Prostate gland (tissue), 2 donors: Measurements from ENCODE around the gene SMYD3. TPM values are rescaled to one million over a fixed set of nuclear protein-coding genes. Genes with fewer than 3 reads are reported as not detected.

Source experiments
- DNase-seq: peaks from one replicate; pipeline ENCODE4 v3.0.0-alpha.2; 2019; ENCODE audit warnings: low spot score
- H3K27ac ChIP-seq, 2 donors: fragments of 200-600 bp; sonication (generic); 2 replicates each; pipeline ENCODE4 v1.5.1; 2017 to 2019
- H3K27me3 ChIP-seq: fragments of 200-600 bp; sonication (generic); replicated peaks from 2 replicates; pipeline ENCODE4 v1.5.1; 2019; ENCODE audit not compliant: insufficient read depth
- H3K36me3 ChIP-seq, 2 donors: fragments of 200-600 bp; sonication (generic); 1 replicate in 1 of 2; 2 replicates in 1 of 2; pipeline versions ENCODE4 v1.5.1 to v1.8.1; 2017 to 2019
- H3K4me1 ChIP-seq: fragments of 200-600 bp; sonication (generic); replicated peaks from 2 replicates; pipeline ENCODE4 v1.5.1; 2019
- H3K4me3 ChIP-seq, 2 donors: fragments of 200-600 bp; sonication (generic); 2 replicates each; pipeline ENCODE4 v1.5.1; 2017 to 2019
- H3K9me3 ChIP-seq: fragments of 200-600 bp; sonication (generic); 2 replicates; pipeline ENCODE4 v1.5.1; 2017
- CTCF ChIP-seq, 4 experiments: fragments of 200-600 bp in 2 of 4; fragments of 450-650 bp in 2 of 4; sonication (generic) in 2 of 4; IDR thresholded peaks; 1 replicate in 3 of 4; 2 replicates in 1 of 4; pipeline ENCODE4 v1.5.1; 2016 to 2019; ENCODE audit warnings: antibody characterized with exemption in 4 of 4, mild to moderate bottlenecking in 2 of 4, moderate library complexity in 2 of 4
- POLR2A ChIP-seq: fragments of 450-650 bp; IDR thresholded peaks from one replicate; pipeline ENCODE4 v1.6.1; 2016; ENCODE audit warnings: antibody characterized with exemption, mild to moderate bottlenecking
- POLR2AphosphoS5 ChIP-seq: sonication (generic); formaldehyde crosslinking; IDR thresholded peaks from one replicate; pipeline ENCODE4 v1.6.1; 2017; ENCODE audit warnings: antibody characterized with exemption
- WGBS: methylation state at CpG from one replicate; pipeline ENCODE4 v1.1.5; 2018; 5-methylcytosine and 5-hydroxymethylcytosine counted together
- intact Hi-C: fragments of 100-400 bp; cut with DNase I; formaldehyde crosslinking; loops from one replicate; pipeline ENCODE4 v1.14.2; 2022
- total RNA-seq, 2 donors: library from RNA; depleted of rRNA; stranded (reverse); fragments of >200 nt; gene quantifications; one replicate each; pipeline ENCODE4 v1.1.0, GENCODE V29; 2016

SMYD3 gene
- total RNA-seq, 2 donors from 2014 or later: 19.8 to 23.9 TPM

GRCh38 chr1:246270236-246270635, 236.8 kb downstream of the SMYD3 start:
- Histone ChIP-seq H3K9me3 (no peaks in the 10 kb centered on the region), H3K36me3 (no peaks in the 10 kb centered on the region), H3K27me3 (no peaks in the 10 kb centered on the region), H3K4me3 (no peak overlapping the region), H3K4me1 (no peaks in the 10 kb centered on the region), H3K27ac (no peak overlapping the region)
- DNase-seq: no peak
- intact Hi-C loops: no loop called here
- no peak for TF ChIP-seq POLR2AphosphoS5

GRCh38 chr1:246269466-246269865, 237.6 kb downstream of the SMYD3 start:
- H3K27me3 ChIP-seq: no peaks in the 10 kb centered on the region
- intact Hi-C loops: no loop called here
- H3K4me3 ChIP-seq: no peak overlapping the region
- no peaks in the 10 kb centered on the region for H3K9me3 ChIP-seq
- no peak for TF ChIP-seq POLR2AphosphoS5
- TF ChIP-seq POLR2A: no peak
- TF ChIP-seq CTCF (IDR thresholded peaks at IDR 0.05): no peak
- DNase-seq: no peak
- H3K27ac ChIP-seq: no peak overlapping the region
- WGBS: over 99% methylated on average over 7 of the region's 7 CpGs
- H3K36me3 ChIP-seq: no peaks in the 10 kb centered on the region
- no peaks in the 10 kb centered on the region for H3K4me1 ChIP-seq

GRCh38 chr1:246267896-246268295, 239.2 kb downstream of the SMYD3 start:
- intact Hi-C loops: no loop called here
- WGBS: 85% methylated on average over 5 of the region's 5 CpGs
- Histone ChIP-seq H3K36me3 (no peaks in the 10 kb centered on the region), H3K4me3 (no peak overlapping the region), H3K27ac (no peak overlapping the region), H3K4me1 (no peaks in the 10 kb centered on the region), H3K9me3 (no peaks in the 10 kb centered on the region), H3K27me3 (no peaks in the 10 kb centered on the region)
- DNase-seq: no peak
- TF ChIP-seq POLR2AphosphoS5 (no peak), CTCF (IDR thresholded peaks at IDR 0.05) (no peak), POLR2A (no peak)

GRCh38 chr1:246267426-246267825, 239.7 kb downstream of the SMYD3 start:
- Histone ChIP-seq H3K4me3 (no peak overlapping the region), H3K27me3 (no peaks in the 10 kb centered on the region), H3K9me3 (no peaks in the 10 kb centered on the region), H3K36me3 (no peaks in the 10 kb centered on the region), H3K27ac (no peak overlapping the region), H3K4me1 (no peaks in the 10 kb centered on the region)
- TF ChIP-seq POLR2AphosphoS5: no peak
- no peak for TF ChIP-seq POLR2A
- intact Hi-C loops: no loop called here
- 53% methylated on average over 3 of the region's 3 CpGs for WGBS
- DNase-seq: no peak

GRCh38 chr1:246265481-246265880, 241.6 kb downstream of the SMYD3 start:
- no peak for DNase-seq
- Histone ChIP-seq H3K27me3 (no peaks in the 10 kb centered on the region), H3K4me1 (no peaks in the 10 kb centered on the region), H3K27ac (no peak overlapping the region), H3K4me3 (no peak overlapping the region), H3K36me3 (no peaks in the 10 kb centered on the region), H3K9me3 (no peaks in the 10 kb centered on the region)
- TF ChIP-seq CTCF (IDR thresholded peaks at IDR 0.05) (no peak), POLR2AphosphoS5 (no peak), POLR2A (no peak)
- 87% methylated on average over 2 of the region's 2 CpGs for WGBS
- intact Hi-C loops: no loop called here

- no peak for DNase-seq
- 65% methylated on average over 6 of the region's 6 CpGs for WGBS
- no peak overlapping the region for H3K27ac ChIP-seq
- H3K27me3 ChIP-seq: no peaks in the 10 kb centered on the region
- H3K4me3 ChIP-seq: no peak overlapping the region
- intact Hi-C loops: no loop called here
- TF ChIP-seq CTCF (IDR thresholded peaks at IDR 0.05) (no peak), POLR2A (no peak), POLR2AphosphoS5 (no peak)
- no peaks in the 10 kb centered on the region for H3K9me3 ChIP-seq
- H3K4me1 ChIP-seq: no peaks in the 10 kb centered on the region
- no peaks in the 10 kb centered on the region for H3K36me3 ChIP-seq
Observed at GRCh38 chr1:246262281-246262680, 244.8 kb downstream of the SMYD3 start.
